Measurements from ENCODE around the gene LHB. TPM values are rescaled to one million over a fixed set of nuclear protein-coding genes. Genes with fewer than 3 reads are reported as not detected.

The LHB gene
- total and polyA plus RNA-seq, 7 donors: 0.32 TPM; not detected in 6

DNA sequence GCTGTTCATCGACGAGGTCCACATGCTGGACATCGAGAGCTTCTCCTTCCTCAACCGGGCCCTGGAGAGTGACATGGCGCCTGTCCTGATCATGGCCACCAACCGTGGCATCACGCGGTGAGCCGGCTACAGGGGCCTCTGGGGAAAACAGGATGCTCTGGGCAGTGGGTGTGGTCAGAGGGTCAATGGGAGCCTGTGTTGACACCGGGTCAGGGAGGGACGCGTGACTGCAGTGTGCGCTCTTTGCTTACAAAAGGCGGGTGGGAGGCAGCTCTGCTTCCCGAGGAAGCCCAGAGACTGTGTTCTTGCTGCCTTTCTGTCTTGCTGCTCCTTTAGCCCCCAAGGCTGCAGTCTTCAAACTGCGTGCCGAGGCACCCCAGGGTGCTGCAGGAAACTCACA lies 5.7 kb downstream of the LHB start:
- no peak for ATAC-seq

GRCh38 chr19:49010453-49010852 lies 6.4 kb downstream of the LHB start:
- intact Hi-C loops (cut with DNase I): loop anchor here in 1 of 2 donors (5.0 kb wide), 1 partner anchor 47 kb away; the partner anchor contains the start of gene CGB7
- peaks cover 16 to 91% of the 10 kb centered on the region in 2 donors for H3K36me3 ChIP-seq (ENCODE audit: insufficient read depth in 1 of 2, low read depth in 1 of 2)
- TF ChIP-seq CTCF (IDR thresholded peaks at IDR 0.05): no peak
- H3K9me3 ChIP-seq: no peaks in the 10 kb centered on the region
- H3K4me1 ChIP-seq: no peaks in the 10 kb centered on the region
- no peak overlapping the region for H3K4me3 ChIP-seq
- DNase-seq: no peak
- no peaks in the 10 kb centered on the region for H3K27me3 ChIP-seq (ENCODE audit: insufficient read depth in 3 of 3, low read length in 2 of 3)
- H3K27ac ChIP-seq: no peak overlapping the region
- ATAC-seq: no peak
- 84 to 95% (median 89%) methylated on average over 18 of the region's 18 CpGs for WGBS, 3 donors

More for the DNA sequence above, 5.7 kb downstream of the LHB start:
- TF ChIP-seq CTCF (IDR thresholded peaks at IDR 0.05): no peak
- H3K4me3 ChIP-seq: no peak overlapping the region
- intact Hi-C loops (cut with DNase I): loop anchor here in 1 of 2 donors (5.0 kb wide), 1 partner anchor 46 kb away; the partner anchor contains the start of gene CGB7
- H3K4me1 ChIP-seq: no peaks in the 10 kb centered on the region
- 87 to 93% (median 87%) methylated on average over 17 of the region's 17 CpGs for WGBS, 3 donors
- H3K27ac ChIP-seq: no peak overlapping the region
- no peak for DNase-seq
- H3K27me3 ChIP-seq (ENCODE audit: insufficient read depth in 3 of 3, low read length in 2 of 3): no peaks in the 10 kb centered on the region
- H3K36me3 ChIP-seq (ENCODE audit: insufficient read depth in 1 of 2, low read depth in 1 of 2): peaks cover 17 to 91% of the 10 kb centered on the region in 2 donors
- H3K9me3 ChIP-seq: no peaks in the 10 kb centered on the region

DNA sequence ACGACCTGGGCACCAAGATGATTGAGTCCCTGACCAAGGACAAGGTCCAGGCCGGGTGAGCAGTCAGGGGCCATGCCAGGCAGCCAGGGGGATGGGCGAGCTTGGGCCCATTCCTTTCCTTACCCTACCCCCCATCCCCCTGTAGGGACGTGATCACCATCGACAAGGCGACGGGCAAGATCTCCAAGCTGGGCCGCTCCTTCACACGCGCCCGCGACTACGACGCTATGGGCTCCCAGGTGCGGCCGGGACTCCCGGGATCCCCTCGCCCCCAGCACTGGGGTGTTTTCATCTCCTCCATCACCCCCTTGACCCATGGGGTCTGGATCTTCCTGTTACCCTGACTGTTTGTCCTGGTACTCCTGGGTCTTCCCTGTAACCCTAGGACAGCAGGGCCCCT lies 7.1 kb downstream of the LHB start:
- no peak for TF ChIP-seq CTCF (IDR thresholded peaks at IDR 0.05)
- 93 to 96% (median 94%) methylated on average over 18 of the region's 18 CpGs for WGBS, 3 donors

DNA sequence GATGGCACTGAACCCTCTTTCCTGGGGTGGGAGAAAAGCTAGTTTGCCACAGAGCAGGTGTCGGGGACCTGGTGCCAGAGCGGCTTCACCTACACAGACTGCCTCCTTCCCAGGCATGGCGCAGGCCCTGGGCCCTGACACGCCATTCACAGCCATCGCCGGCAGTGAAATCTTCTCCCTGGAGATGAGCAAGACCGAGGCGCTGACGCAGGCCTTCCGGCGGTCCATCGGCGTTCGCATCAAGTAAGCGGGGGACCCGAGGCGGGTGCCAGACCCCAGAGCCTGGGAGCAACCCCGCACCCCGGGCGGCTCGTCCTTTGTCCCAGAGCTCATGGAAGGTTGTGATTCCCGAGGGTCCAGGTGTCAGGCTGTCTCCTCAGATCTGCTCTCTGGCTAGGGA lies 10.0 kb downstream of the LHB start:
- no peak overlapping the region for H3K4me3 ChIP-seq
- ATAC-seq: no peak
- no peak overlapping the region for H3K27ac ChIP-seq
- H3K36me3 ChIP-seq (ENCODE audit: insufficient read depth in 1 of 2, low read depth in 1 of 2): peaks cover 10 to 99% of the 10 kb centered on the region in 2 donors
- no peak for TF ChIP-seq CTCF (IDR thresholded peaks at IDR 0.05)
- no peaks in the 10 kb centered on the region for H3K4me1 ChIP-seq
- intact Hi-C loops (cut with DNase I): no loop called here
- 95 to 98% (median 97%) methylated on average over 22 of the region's 22 CpGs for WGBS, 3 donors
- H3K9me3 ChIP-seq: no peaks in the 10 kb centered on the region
- no peaks in the 10 kb centered on the region for H3K27me3 ChIP-seq (ENCODE audit: insufficient read depth in 3 of 3, low read length in 2 of 3)
- DNase-seq: no peak

More for the DNA sequence above, 7.1 kb downstream of the LHB start:
- peaks cover 16 to 91% of the 10 kb centered on the region in 2 donors for H3K36me3 ChIP-seq (ENCODE audit: insufficient read depth in 1 of 2, low read depth in 1 of 2)
- no peak overlapping the region for H3K4me3 ChIP-seq
- ATAC-seq: no peak
- no peaks in the 10 kb centered on the region for H3K4me1 ChIP-seq
- no peak for DNase-seq
- no peaks in the 10 kb centered on the region for H3K27me3 ChIP-seq (ENCODE audit: insufficient read depth in 3 of 3, low read length in 2 of 3)
- intact Hi-C loops (cut with DNase I): loop anchor here in 1 of 2 donors (5.0 kb wide), 1 partner anchor 47 kb away; the partner anchor contains the start of gene CGB7
- H3K27ac ChIP-seq: no peak overlapping the region
- H3K9me3 ChIP-seq: no peaks in the 10 kb centered on the region

All from psoas muscle (tissue), 8 donors.